ENCODE measurements around the gene CREB3L2. TPM values are rescaled to one million over a fixed set of nuclear protein-coding genes. Genes with fewer than 3 reads are reported as not detected.

The CREB3L2 gene
- total RNA-seq, 2 experiments from 2014 or later, result 21.0 to 24.4 TPM

GRCh38 chr7:138036135-138036534, 34.2 kb upstream of the CREB3L2 start:
- CTCF ChIA-PET, result no interaction called here
- DNase-seq, result no peak
- peaks cover 6% of the 10 kb centered on the region for H3K9me3 Mint-ChIP-seq
- H3K4me1 Mint-ChIP-seq (ENCODE audit: low read depth), result no peaks in the 10 kb centered on the region
- POLR2A ChIA-PET, result no interaction called here
- peaks cover 4% of the 10 kb centered on the region for H3K36me3 Mint-ChIP-seq (ENCODE audit: low read depth)
- H3K4me3 Mint-ChIP-seq, result no peak overlapping the region
- no peak for TF ChIP-seq CTCF (IDR thresholded peaks at IDR 0.05)
- peaks cover 21% of the 10 kb centered on the region for H3K27me3 Mint-ChIP-seq
- intact Hi-C loops (cut with micrococcal nuclease), result no loop called here
- H3K27ac Mint-ChIP-seq, result no peak overlapping the region
- ATAC-seq, result no peak

DNA sequence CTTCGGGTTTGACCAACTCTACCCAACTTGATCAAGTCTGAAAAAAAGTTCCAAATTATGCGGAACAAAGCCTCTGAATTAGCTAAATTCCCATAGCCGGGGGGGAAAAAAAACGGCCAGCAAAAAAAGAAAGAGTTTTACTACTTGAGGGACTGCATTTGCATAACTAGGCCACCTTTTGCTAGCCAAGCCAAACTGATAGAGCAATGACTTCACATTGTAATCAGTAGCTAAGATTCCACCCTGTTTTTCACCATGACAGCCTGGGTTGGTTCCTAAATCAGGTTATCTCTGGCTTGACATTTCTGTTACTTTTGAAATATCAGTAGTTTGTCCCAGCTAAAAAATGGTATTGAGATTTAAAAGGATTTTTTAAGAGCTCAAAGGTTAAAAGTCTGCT, 31.4 kb upstream of the CREB3L2 start:
- ChIA-PET POLR2A (interaction anchor here (0.5 kb wide), 1 partner anchor 305 kb away, joined by 3 read pairs; no protein-coding TSS in a partner anchor), CTCF (interaction anchor here (1.4 kb wide), 1 partner anchor 129 kb away, joined by 7 read pairs; no protein-coding TSS in a partner anchor)
- TF ChIP-seq CTCF (IDR thresholded peaks at IDR 0.05), result no peak
- intact Hi-C loops (cut with micrococcal nuclease), result no loop called here
- no peak for ATAC-seq
- Mint-ChIP-seq H3K27ac (no peak overlapping the region), H3K9me3 (peaks cover 6% of the 10 kb centered on the region), H3K27me3 (peaks cover 5% of the 10 kb centered on the region), H3K4me3 (no peak overlapping the region), H3K4me1 (ENCODE audit: low read depth) (no peaks in the 10 kb centered on the region), H3K36me3 (ENCODE audit: low read depth) (peaks cover 4% of the 10 kb centered on the region)
- no peak for DNase-seq

GRCh38 chr7:138032770-138033169, 30.9 kb upstream of the CREB3L2 start:
- ATAC-seq (no peak), DNase-seq (no peak)
- TF ChIP-seq CTCF (IDR thresholded peaks at IDR 0.05), result no peak
- ChIA-PET CTCF (interaction anchor here (1.4 kb wide), 1 partner anchor 129 kb away, joined by 7 read pairs; no protein-coding TSS in a partner anchor), POLR2A (no interaction called here)
- Mint-ChIP-seq H3K36me3 (ENCODE audit: low read depth) (peaks cover 4% of the 10 kb centered on the region), H3K4me1 (ENCODE audit: low read depth) (no peaks in the 10 kb centered on the region), H3K9me3 (peaks cover 6% of the 10 kb centered on the region), H3K27ac (no peak overlapping the region), H3K27me3 (peaks cover 5% of the 10 kb centered on the region), H3K4me3 (no peak overlapping the region)
- intact Hi-C loops (cut with micrococcal nuclease), result no loop called here

- ATAC-seq (no peak), DNase-seq (no peak)
- Mint-ChIP-seq H3K27ac (no peak overlapping the region), H3K4me1 (ENCODE audit: low read depth) (no peaks in the 10 kb centered on the region), H3K4me3 (no peak overlapping the region), H3K36me3 (ENCODE audit: low read depth) (peaks cover 4% of the 10 kb centered on the region), H3K9me3 (peaks cover 6% of the 10 kb centered on the region), H3K27me3 (peaks cover 5% of the 10 kb centered on the region)
- ChIA-PET CTCF (interaction anchor here (1.4 kb wide), 1 partner anchor 128 kb away, joined by 7 read pairs; no protein-coding TSS in a partner anchor), POLR2A (no interaction called here)
- no peak for TF ChIP-seq CTCF (IDR thresholded peaks at IDR 0.05)
- intact Hi-C loops (cut with micrococcal nuclease), result no loop called here
Observed at GRCh38 chr7:138032186-138032585, 30.3 kb upstream of the CREB3L2 start.

DNA sequence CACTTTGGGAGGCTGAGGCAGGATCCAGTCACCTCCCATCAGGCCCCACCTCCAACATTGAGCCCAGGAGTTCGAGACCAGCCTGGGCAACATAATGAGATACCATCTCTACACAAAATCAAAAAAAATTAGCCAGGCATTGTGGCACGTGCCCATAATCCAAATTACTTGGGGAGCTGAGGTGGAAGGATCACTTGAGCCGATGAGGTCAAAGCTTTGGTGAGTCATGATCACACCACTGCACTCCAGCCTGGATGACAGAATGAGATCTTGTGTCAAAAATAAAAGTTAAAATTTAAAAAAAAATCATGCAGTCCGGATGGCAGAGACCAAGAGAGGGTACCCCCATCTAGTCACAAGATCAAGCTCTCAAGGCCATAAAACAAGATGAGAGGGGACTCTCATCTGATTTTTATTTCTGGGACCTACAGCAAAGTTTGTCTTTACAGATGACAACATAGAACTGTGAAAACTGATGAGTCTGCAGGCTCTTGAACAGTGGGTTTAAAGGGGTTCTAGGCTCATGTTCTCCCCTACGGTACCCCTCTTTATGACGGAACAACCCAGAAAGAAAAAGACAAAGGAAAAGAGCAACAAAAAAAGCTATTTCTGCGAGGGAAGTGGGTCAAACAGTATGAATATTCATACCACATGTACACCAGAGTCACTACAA, 28.9 kb upstream of the CREB3L2 start:
- Mint-ChIP-seq H3K4me3 (no peak overlapping the region), H3K27ac (no peak overlapping the region), H3K36me3 (ENCODE audit: low read depth) (no peaks in the 10 kb centered on the region), H3K4me1 (ENCODE audit: low read depth) (no peaks in the 10 kb centered on the region), H3K9me3 (peaks cover 5% of the 10 kb centered on the region), H3K27me3 (peaks cover 1% of the 10 kb centered on the region)
- intact Hi-C loops (cut with micrococcal nuclease), result no loop called here
- ATAC-seq (no peak), DNase-seq (no peak)
- ChIA-PET POLR2A (no interaction called here), CTCF (no interaction called here)
- TF ChIP-seq CTCF (IDR thresholded peaks at IDR 0.05), result no peak

Data from activated CD8-positive, alpha-beta T cell treated with anti-CD3 and anti-CD28 coated beads for 36 hours (primary cell).